Measurements from ENCODE around the gene PDGFRB. TPM values are rescaled to one million over a fixed set of nuclear protein-coding genes. Genes with fewer than 3 reads are reported as not detected.
A peak's percentile ranks its signal among the peaks of the same experiment; 100 is the strongest.

The PDGFRB gene
- total and polyA plus RNA-seq, 2 of the 4 experiments (the other 2 are of a cell fraction) = 108 to 124 TPM

DNA sequence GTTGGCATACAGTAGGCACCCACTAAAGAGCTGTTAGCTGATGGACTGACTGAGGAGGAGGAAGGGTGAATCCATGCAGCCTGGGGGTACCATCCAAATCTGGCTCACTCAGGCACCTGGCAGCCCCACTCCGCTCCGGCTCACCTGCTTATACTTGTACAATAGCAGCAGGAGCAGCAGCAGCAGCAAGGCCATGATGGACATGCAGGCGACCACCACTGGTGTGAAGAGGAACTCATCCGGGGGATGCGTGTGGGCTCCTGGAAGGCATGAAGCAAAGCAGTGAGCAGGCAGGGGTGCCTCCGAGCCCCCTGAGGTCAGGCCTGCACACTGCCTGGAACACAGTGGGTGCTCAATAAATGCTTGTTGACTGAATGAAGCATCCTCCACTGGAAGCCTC, 87.6 kb downstream of the PDGFRB start:
- H3K23ac ChIP-seq (ENCODE audit: low read depth, low read length) = no peak overlapping the region
- peaks cover 28% of the 10 kb centered on the region for H3K4me1 ChIP-seq (ENCODE audit: control insufficient read depth, insufficient read depth, low read length)
- H3K36me3 ChIP-seq (ENCODE audit: control insufficient read depth, insufficient read depth, low read length) = no peaks in the 10 kb centered on the region
- H3K9me3 ChIP-seq (ENCODE audit: control insufficient read depth, insufficient read depth, low read length) = peaks cover 2% of the 10 kb centered on the region; the same call in 1 of the 2 replicates
- H4K20me1 ChIP-seq (ENCODE audit: insufficient read depth, low read length) = no peaks in the 10 kb centered on the region
- ChIA-PET CTCF (no interaction called here), POLR2A (ENCODE audit: unreplicated experiment) (no interaction called here)
- no peak overlapping the region for H4K8ac ChIP-seq (ENCODE audit: low read depth in 2 of 2, low read length in 2 of 2)
- peak overlapping the region; percentile 39; the same call in 1 of the 2 replicates for H4K91ac ChIP-seq (ENCODE audit: insufficient read depth, low read depth, low read length)
- no peak overlapping the region for H2AK9ac ChIP-seq (replicated peaks; ENCODE audit: low read depth, low read length, poor library complexity)
- H3K4me3 ChIP-seq (ENCODE audit: insufficient read depth, low read depth, low read length) = no peak overlapping the region
- 100% methylated on average over 3 of the region's 6 CpGs; no CpG with 5 or more reads in 1 of the 2 experiments for WGBS, 2 experiments (ENCODE audit: extremely low coverage in 2 of 2, insufficient read length in 1 of 2)
- no peak overlapping the region for H2BK120ac ChIP-seq (ENCODE audit: low read depth, low read length)
- H3K14ac ChIP-seq (replicated peaks; ENCODE audit: low read depth, low read length) = peak overlapping the region; percentile 34; the same call in 1 of the 2 replicates
- TF ChIP-seq, protein P1, sequence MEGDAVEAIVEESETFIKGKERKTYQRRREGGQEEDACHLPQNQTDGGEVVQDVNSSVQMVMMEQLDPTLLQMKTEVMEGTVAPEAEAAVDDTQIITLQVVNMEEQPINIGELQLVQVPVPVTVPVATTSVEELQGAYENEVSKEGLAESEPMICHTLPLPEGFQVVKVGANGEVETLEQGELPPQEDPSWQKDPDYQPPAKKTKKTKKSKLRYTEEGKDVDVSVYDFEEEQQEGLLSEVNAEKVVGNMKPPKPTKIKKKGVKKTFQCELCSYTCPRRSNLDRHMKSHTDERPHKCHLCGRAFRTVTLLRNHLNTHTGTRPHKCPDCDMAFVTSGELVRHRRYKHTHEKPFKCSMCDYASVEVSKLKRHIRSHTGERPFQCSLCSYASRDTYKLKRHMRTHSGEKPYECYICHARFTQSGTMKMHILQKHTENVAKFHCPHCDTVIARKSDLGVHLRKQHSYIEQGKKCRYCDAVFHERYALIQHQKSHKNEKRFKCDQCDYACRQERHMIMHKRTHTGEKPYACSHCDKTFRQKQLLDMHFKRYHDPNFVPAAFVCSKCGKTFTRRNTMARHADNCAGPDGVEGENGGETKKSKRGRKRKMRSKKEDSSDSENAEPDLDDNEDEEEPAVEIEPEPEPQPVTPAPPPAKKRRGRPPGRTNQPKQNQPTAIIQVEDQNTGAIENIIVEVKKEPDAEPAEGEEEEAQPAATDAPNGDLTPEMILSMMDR (conservative IDR thresholded peaks at IDR 0.05; ENCODE audit: low read depth, low read length) = no peak
- TF ChIP-seq RFX5 (IDR thresholded peaks at IDR 0.05; ENCODE audit: low read depth, low read length) (no peak), MXI1 (IDR thresholded peaks at IDR 0.05; ENCODE audit: borderline replicate concordance, low read depth, low read length) (no peak)
- H3K18ac ChIP-seq (ENCODE audit: low read depth, low read length) = no peak overlapping the region
- peak overlapping the region; percentile 25 for H2AFZ ChIP-seq (replicated peaks; ENCODE audit: low read length, poor library complexity)
- H3K79me1 ChIP-seq (ENCODE audit: low read depth in 1 of 2, low read length in 2 of 2) = no peaks in the 10 kb centered on the region; a peak in 1 of 4 replicates
- H2BK5ac ChIP-seq (ENCODE audit: low read depth, low read length, poor library complexity, severe bottlenecking) = no peak overlapping the region
- in situ Hi-C loops (cut with MboI; ENCODE audit: low sequenced_read_pairs) = no loop called here
- H3K27me3 ChIP-seq (ENCODE audit: control insufficient read depth, insufficient read depth, low read length) = peaks cover 1% of the 10 kb centered on the region; the same call in 1 of the 2 replicates
- H2BK20ac ChIP-seq (ENCODE audit: low read depth, low read length) = peak overlapping the region; percentile 4
- peak overlapping the region; percentile 67 for H2AK5ac ChIP-seq (ENCODE audit: low read depth, low read length)
- H2BK15ac ChIP-seq (ENCODE audit: low read depth, low read length) = no peak overlapping the region
- intact Hi-C loops (cut with micrococcal nuclease) = loop anchor here (5.0 kb wide), 1 partner anchor 44 kb away; no protein-coding TSS in a partner anchor
- no peak overlapping the region for H4K5ac ChIP-seq (ENCODE audit: low read depth, low read length)
- no peak overlapping the region for H3K56ac ChIP-seq (ENCODE audit: extremely low read depth, insufficient read depth, low read length)
- H3K9ac ChIP-seq (ENCODE audit: low read depth, low read length) = no peak overlapping the region
- no TSS peak for BruUV-seq (replicated peaks)
- DNase-seq (no peak), ATAC-seq (ENCODE audit: low read depth) (no peak)
- H3K27ac ChIP-seq (ENCODE audit: insufficient read depth, low read length) = no peak overlapping the region
- H3K4me2 ChIP-seq (ENCODE audit: low read depth, low read length) = no peak overlapping the region
- dilution Hi-C loops (cut with HindIII; ENCODE audit: low sequenced_read_pairs, unreplicated experiment) = no loop called here
- peaks cover 39% of the 10 kb centered on the region for H3K9me1 ChIP-seq (ENCODE audit: insufficient read depth, low read length)
- H3K4ac ChIP-seq (ENCODE audit: low read depth, low read length) = peak overlapping the region; percentile 26
